Measurements from ENCODE around the gene KRTDAP.

- TF ChIP-seq EZH2 (IDR thresholded peaks at IDR 0.05; ENCODE audit: low read length) (no peak), CTCF (optimal IDR thresholded peaks at IDR 0.05 in 1 of 3, IDR thresholded peaks at IDR 0.05 in 1 of 3, conservative IDR thresholded peaks at IDR 0.05 in 1 of 3; ENCODE audit: extremely low read depth in 1 of 3, insufficient read depth in 2 of 3, low read length in 3 of 3) (no peak)
Measured at GRCh38 chr19:35508129-35508528, 17.9 kb upstream of the KRTDAP start.

Data from keratinocyte (primary cell).